CD8-positive, alpha-beta memory T cell (primary cell): ENCODE data around the gene ADAMTSL1. TPM values are rescaled to one million over a fixed set of nuclear protein-coding genes. Genes with fewer than 3 reads are reported as not detected.

Experiments
- CTCF ChIA-PET: fragments of 350-600 bp; sonication (Branson Sonifier 250); formaldehyde crosslinking; loops from one replicate; lab custom pipeline; 2021; ENCODE audit warnings: antibody characterized with exemption; lab: Charles Lee
- POLR2A ChIA-PET: fragments of 350-600 bp; sonication (Branson Sonifier 250); formaldehyde crosslinking; loops from one replicate; lab custom pipeline; 2021; ENCODE audit warnings: antibody characterized with exemption; lab: Charles Lee
- DNase-seq, 5 donors: peaks; one replicate each; pipeline versions ENCODE4 v3.0.0 to v3.0.0-alpha.2; 2020 to 2022; ENCODE audit warnings: mixed read lengths in 1 of 5
- H3K27ac ChIP-seq: one replicate; pipeline ENCODE4 v1.7.0; 2013; ENCODE audit warnings: low read depth, mild to moderate bottlenecking, low read length, moderate library complexity
- H3K27me3 ChIP-seq: 2 replicates; pipeline ENCODE4 v1.7.0; 2013; ENCODE audit warnings: low read length, mild to moderate bottlenecking; ENCODE audit not compliant: insufficient read depth, poor library complexity, severe bottlenecking
- H3K36me3 ChIP-seq: 2 replicates; pipeline ENCODE4 v1.7.0; 2013; ENCODE audit warnings: mild to moderate bottlenecking, low read length, moderate library complexity; ENCODE audit not compliant: insufficient read depth
- H3K4me1 ChIP-seq: 2 replicates; pipeline ENCODE4 v1.7.0; 2013; ENCODE audit warnings: mild to moderate bottlenecking, low read length, moderate library complexity; ENCODE audit not compliant: insufficient read depth
- H3K4me3 ChIP-seq: 2 replicates; pipeline ENCODE4 v1.7.0; 2013; ENCODE audit warnings: mild to moderate bottlenecking, low read length
- H3K9me3 ChIP-seq: 2 replicates; pipeline ENCODE4 v1.7.0; 2013; ENCODE audit warnings: mild to moderate bottlenecking, low read length
- H3K27ac Mint-ChIP-seq, 8 donors: one replicate each; pipeline ENCODE4 v1.8.0; 2020 to 2021; ENCODE audit warnings: mixed read lengths in 8 of 8, mild to moderate bottlenecking in 6 of 8, inconsistent platforms in 3 of 8, moderate library complexity in 3 of 8
- H3K27me3 Mint-ChIP-seq, 2 donors: one replicate each; pipeline ENCODE4 v1.8.0; 2020 to 2021; ENCODE audit warnings: mixed read lengths in 2 of 2, mild to moderate bottlenecking in 1 of 2, moderate library complexity in 1 of 2
- H3K36me3 Mint-ChIP-seq, 3 donors: one replicate each; pipeline ENCODE4 v1.8.0; 2020 to 2021; ENCODE audit warnings: mixed read lengths in 3 of 3, inconsistent platforms in 1 of 3, mild to moderate bottlenecking in 1 of 3
- H3K4me1 Mint-ChIP-seq, 3 donors: one replicate each; pipeline ENCODE4 v1.8.0; 2020 to 2021; ENCODE audit warnings: mixed read lengths in 3 of 3, inconsistent platforms in 1 of 3, mild to moderate bottlenecking in 1 of 3
- H3K4me3 Mint-ChIP-seq, 7 donors: one replicate each; pipeline ENCODE4 v1.8.0; 2020 to 2021; ENCODE audit warnings: mixed read lengths in 7 of 7, mild to moderate bottlenecking in 6 of 7, moderate library complexity in 4 of 7, inconsistent platforms in 2 of 7
- H3K9me3 Mint-ChIP-seq, 5 donors: one replicate each; pipeline ENCODE4 v1.8.0; 2020 to 2022; ENCODE audit warnings: mixed read lengths in 5 of 5, mild to moderate bottlenecking in 3 of 5, moderate library complexity in 2 of 5, inconsistent platforms in 1 of 5
- polyA plus RNA-seq: library from polyadenylated mRNA; unstranded; fragments of 300-500 nt; fragmentation: Illumina TruSeq; gene quantifications from one replicate; pipeline ENCODE4 v1.2.3, GENCODE V29; 2021
- total RNA-seq, 2 experiments: library from RNA; stranded (reverse); gene quantifications; one replicate each; pipeline ENCODE4 v1.2.3, GENCODE V29; 2021

ADAMTSL1 gene
- total and polyA plus RNA-seq, 3 experiments from 2014 or later: not detected

DNA sequence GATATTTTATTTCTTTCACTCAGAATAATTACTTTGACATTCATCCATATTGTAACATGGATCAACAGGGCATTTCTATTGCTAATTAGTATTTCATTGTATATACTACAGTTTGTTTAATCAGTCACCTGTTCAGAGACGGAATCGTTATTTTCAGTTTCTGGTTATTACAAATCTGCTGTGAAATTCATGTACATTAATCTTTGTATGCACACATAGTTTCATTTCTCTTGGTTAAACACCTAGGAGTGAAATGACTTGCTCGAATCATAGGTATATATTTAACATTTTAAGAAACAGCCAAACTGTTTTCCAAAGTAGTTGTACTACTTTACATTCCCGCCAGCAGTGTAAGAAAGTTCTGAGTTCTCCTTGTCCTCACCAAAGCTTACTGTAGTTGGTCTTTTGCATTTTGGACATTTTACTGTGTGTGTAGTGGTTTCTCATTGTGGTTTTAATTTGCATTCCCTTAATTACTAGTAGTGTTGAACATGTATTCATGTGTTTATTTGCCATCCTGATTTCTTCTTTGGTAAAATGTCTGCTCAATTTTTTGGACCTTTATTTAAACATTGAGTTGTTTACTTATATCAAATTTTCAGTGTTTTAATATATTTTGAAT, 360.9 kb downstream of the ADAMTSL1 start:
- no peaks in the 10 kb centered on the region for H3K27me3 Mint-ChIP-seq
- H3K4me3 ChIP-seq: no peak overlapping the region
- H3K4me1 Mint-ChIP-seq: no peaks in the 10 kb centered on the region
- no peak for DNase-seq
- H3K9me3 Mint-ChIP-seq: peaks cover 0 to 5% (median 0%) of the 10 kb centered on the region in 5 donors
- H3K4me1 ChIP-seq: no peaks in the 10 kb centered on the region
- H3K4me3 Mint-ChIP-seq: no peak overlapping the region
- no peak overlapping the region for H3K27ac ChIP-seq
- H3K27me3 ChIP-seq: no peaks in the 10 kb centered on the region
- H3K36me3 ChIP-seq: no peaks in the 10 kb centered on the region
- H3K36me3 Mint-ChIP-seq: no peaks in the 10 kb centered on the region
- H3K27ac Mint-ChIP-seq: no peak overlapping the region
- POLR2A ChIA-PET: no interaction called here
- CTCF ChIA-PET: no interaction called here
- no peaks in the 10 kb centered on the region for H3K9me3 ChIP-seq

GRCh38 chr9:18837402-18837801, 363.4 kb downstream of the ADAMTSL1 start:
- Mint-ChIP-seq H3K27me3 (peaks cover 0 to 1% of the 10 kb centered on the region in 2 donors), H3K4me3 (no peak overlapping the region), H3K4me1 (no peaks in the 10 kb centered on the region), H3K36me3 (no peaks in the 10 kb centered on the region), H3K27ac (no peak overlapping the region), H3K9me3 (peaks cover 0 to 10% (median 0%) of the 10 kb centered on the region in 5 donors)
- Histone ChIP-seq H3K36me3 (no peaks in the 10 kb centered on the region), H3K27me3 (no peaks in the 10 kb centered on the region), H3K4me1 (no peaks in the 10 kb centered on the region), H3K4me3 (no peak overlapping the region), H3K9me3 (no peaks in the 10 kb centered on the region), H3K27ac (no peak overlapping the region)
- POLR2A ChIA-PET: no interaction called here
- CTCF ChIA-PET: no interaction called here
- DNase-seq: no peak

- H3K27ac ChIP-seq: no peak overlapping the region
- H3K27ac Mint-ChIP-seq: no peak overlapping the region
- H3K9me3 ChIP-seq: no peaks in the 10 kb centered on the region
- no peak for DNase-seq
- H3K27me3 Mint-ChIP-seq: peaks cover 1 to 3% of the 10 kb centered on the region in 2 donors
- no peaks in the 10 kb centered on the region for H3K4me1 ChIP-seq
- H3K36me3 ChIP-seq: no peaks in the 10 kb centered on the region
- H3K36me3 Mint-ChIP-seq: no peaks in the 10 kb centered on the region
- H3K4me3 ChIP-seq: no peak overlapping the region
- peaks cover 0 to 2% (median 0%) of the 10 kb centered on the region in 5 donors for H3K9me3 Mint-ChIP-seq
- POLR2A ChIA-PET: no interaction called here
- no peak overlapping the region for H3K4me3 Mint-ChIP-seq
- no peaks in the 10 kb centered on the region for H3K27me3 ChIP-seq
- no peaks in the 10 kb centered on the region for H3K4me1 Mint-ChIP-seq
- CTCF ChIA-PET: no interaction called here
These were observed 373.8 kb downstream of the ADAMTSL1 start for GRCh38 chr9:18847576-18848275.

DNA sequence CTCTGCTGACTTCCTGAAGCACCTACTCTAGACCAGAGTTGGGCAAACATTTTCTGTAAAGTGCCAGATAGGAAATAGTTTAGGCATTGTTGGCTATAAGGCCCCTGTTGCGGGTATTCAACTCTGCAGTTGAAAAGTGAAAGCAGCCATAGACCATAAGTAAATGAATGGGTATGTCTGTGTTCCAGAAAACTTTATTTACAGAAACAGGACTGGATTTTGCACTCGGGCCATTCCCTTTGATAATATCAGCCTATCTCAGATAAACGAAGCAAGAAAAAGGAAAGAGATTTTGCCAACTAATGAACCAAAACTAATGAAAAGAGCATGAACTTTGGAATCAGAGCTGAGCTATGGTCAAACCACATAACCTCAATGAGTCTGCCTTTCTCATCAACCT, 374.7 kb downstream of the ADAMTSL1 start:
- H3K36me3 Mint-ChIP-seq: no peaks in the 10 kb centered on the region
- H3K4me1 Mint-ChIP-seq: no peaks in the 10 kb centered on the region
- Histone ChIP-seq H3K27me3 (no peaks in the 10 kb centered on the region), H3K4me1 (no peaks in the 10 kb centered on the region), H3K27ac (no peak overlapping the region), H3K9me3 (no peaks in the 10 kb centered on the region), H3K36me3 (no peaks in the 10 kb centered on the region), H3K4me3 (no peak overlapping the region)
- POLR2A ChIA-PET: no interaction called here
- no peaks in the 10 kb centered on the region for H3K9me3 Mint-ChIP-seq
- no peak for DNase-seq
- no peak overlapping the region for H3K4me3 Mint-ChIP-seq
- no peak overlapping the region for H3K27ac Mint-ChIP-seq
- peaks cover 2 to 6% of the 10 kb centered on the region in 2 donors for H3K27me3 Mint-ChIP-seq
- CTCF ChIA-PET: no interaction called here

- H3K4me1 Mint-ChIP-seq: no peaks in the 10 kb centered on the region
- H3K9me3 Mint-ChIP-seq: no peaks in the 10 kb centered on the region
- no peaks in the 10 kb centered on the region for H3K36me3 Mint-ChIP-seq
These were observed 375.3 kb downstream of the ADAMTSL1 start for GRCh38 chr9:18849270-18849669.

GRCh38 chr9:18849890-18850677, 376.1 kb downstream of the ADAMTSL1 start:
- POLR2A ChIA-PET: no interaction called here
- Mint-ChIP-seq H3K36me3 (no peaks in the 10 kb centered on the region), H3K27me3 (peaks cover 2 to 4% of the 10 kb centered on the region in 2 donors)

More at GRCh38 chr9:18849270-18849669, 375.3 kb downstream of the ADAMTSL1 start:
- H3K27me3 Mint-ChIP-seq: peaks cover 2 to 6% of the 10 kb centered on the region in 2 donors
- Histone ChIP-seq H3K4me3 (no peak overlapping the region), H3K27ac (no peak overlapping the region), H3K27me3 (no peaks in the 10 kb centered on the region), H3K4me1 (no peaks in the 10 kb centered on the region), H3K36me3 (no peaks in the 10 kb centered on the region), H3K9me3 (no peaks in the 10 kb centered on the region)
- ChIA-PET POLR2A (no interaction called here), CTCF (no interaction called here)
- H3K4me3 Mint-ChIP-seq: no peak overlapping the region
- H3K27ac Mint-ChIP-seq: no peak overlapping the region
- no peak for DNase-seq

DNA sequence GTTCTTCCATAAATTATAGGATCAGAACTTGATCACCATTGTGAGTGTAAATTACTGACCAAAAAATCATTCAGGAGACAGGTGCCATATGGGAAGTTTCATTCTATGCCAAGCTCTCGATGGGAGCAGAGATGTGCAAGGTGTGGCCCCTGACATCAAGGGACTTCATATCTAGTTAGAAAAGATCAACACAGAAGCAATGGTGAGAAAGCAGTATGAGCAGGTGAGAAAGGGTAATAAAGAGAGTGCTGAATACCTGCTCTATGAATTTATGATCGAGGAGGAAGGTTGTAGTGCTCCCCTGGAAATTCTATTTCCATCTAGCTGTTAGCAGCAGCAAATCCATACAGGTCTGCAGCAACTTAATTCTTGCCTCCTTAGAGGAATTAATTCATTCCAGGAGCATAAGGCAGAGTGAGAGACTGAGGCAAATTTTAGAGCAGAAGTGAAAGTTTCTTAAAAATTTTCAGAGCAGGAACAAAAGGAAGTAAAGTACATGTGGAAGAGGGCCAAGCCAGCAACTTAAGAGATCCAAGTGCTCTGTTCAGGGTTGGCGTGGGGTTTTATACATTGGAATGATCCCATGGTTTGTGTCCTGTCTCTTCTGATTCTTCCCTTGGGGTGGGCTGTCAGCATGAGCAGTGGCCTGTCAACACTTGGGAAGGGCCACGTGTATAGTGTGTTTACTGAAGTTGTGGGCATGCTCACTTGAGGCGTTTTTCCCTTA, 377.3 kb downstream of the ADAMTSL1 start:
- CTCF ChIA-PET: no interaction called here
- H3K27me3 ChIP-seq: no peaks in the 10 kb centered on the region
- H3K27me3 Mint-ChIP-seq: peaks cover 2 to 3% of the 10 kb centered on the region in 2 donors
- no peaks in the 10 kb centered on the region for H3K9me3 ChIP-seq
- no peak overlapping the region for H3K4me3 Mint-ChIP-seq
- no peaks in the 10 kb centered on the region for H3K4me1 ChIP-seq
- no peak overlapping the region for H3K27ac ChIP-seq
- H3K4me3 ChIP-seq: no peak overlapping the region
- H3K36me3 ChIP-seq: no peaks in the 10 kb centered on the region
- no peaks in the 10 kb centered on the region for H3K36me3 Mint-ChIP-seq
- no peak for DNase-seq
- H3K9me3 Mint-ChIP-seq: no peaks in the 10 kb centered on the region
- H3K27ac Mint-ChIP-seq: no peak overlapping the region
- POLR2A ChIA-PET: no interaction called here
- no peaks in the 10 kb centered on the region for H3K4me1 Mint-ChIP-seq

More at GRCh38 chr9:18849890-18850677, 376.1 kb downstream of the ADAMTSL1 start:
- no peak overlapping the region for H3K4me3 ChIP-seq
- no peak overlapping the region for H3K27ac ChIP-seq
- no peak for DNase-seq
- no peaks in the 10 kb centered on the region for H3K27me3 ChIP-seq
- H3K27ac Mint-ChIP-seq: no peak overlapping the region
- no peak overlapping the region for H3K4me3 Mint-ChIP-seq
- H3K36me3 ChIP-seq: no peaks in the 10 kb centered on the region
- H3K4me1 Mint-ChIP-seq: no peaks in the 10 kb centered on the region
- no peaks in the 10 kb centered on the region for H3K9me3 ChIP-seq
- CTCF ChIA-PET: no interaction called here
- no peaks in the 10 kb centered on the region for H3K4me1 ChIP-seq
- no peaks in the 10 kb centered on the region for H3K9me3 Mint-ChIP-seq
